Activated CD4-positive, alpha-beta T cell treated with anti-CD3 and anti-CD28 coated beads, Interleukin-2, amount 50 U/mL, for 48 hours (primary cell): ENCODE data around the gene CCDC148.
"Not testable (repeated sequence)": the region's sequence is repeated elsewhere in the genome, so short reads cannot be mapped to it uniquely, and the experiment has no call there.

ENCODE experiments used
- DNase-seq, 2 experiments: peaks; one replicate each; pipeline ENCODE4 v3.0.0-alpha.2; 2020

CCDC148 gene

DNA sequence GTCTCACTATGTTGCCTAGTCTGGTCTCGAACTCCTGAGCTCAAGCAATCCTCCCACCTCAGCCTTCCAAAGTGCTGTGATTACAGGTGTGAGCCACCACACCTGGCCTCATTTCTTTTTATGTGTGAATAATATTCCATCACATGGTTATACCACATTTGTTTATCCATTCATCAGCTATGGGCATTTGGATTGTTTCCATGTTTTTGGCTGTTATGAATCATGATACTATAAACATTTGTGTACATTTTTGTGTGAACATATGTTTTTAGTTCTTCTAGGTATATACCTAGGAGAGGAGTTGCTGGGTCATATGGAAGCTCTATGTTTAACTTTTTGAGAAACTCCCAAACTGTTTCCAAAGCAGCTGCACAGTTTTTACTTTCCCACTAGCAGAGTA lies 24.6 kb upstream of the CCDC148 start:
- no peak for DNase-seq

GRCh38 chr2:158478816-158479215 lies 22.3 kb upstream of the CCDC148 start:
- DNase-seq = no peak

DNA sequence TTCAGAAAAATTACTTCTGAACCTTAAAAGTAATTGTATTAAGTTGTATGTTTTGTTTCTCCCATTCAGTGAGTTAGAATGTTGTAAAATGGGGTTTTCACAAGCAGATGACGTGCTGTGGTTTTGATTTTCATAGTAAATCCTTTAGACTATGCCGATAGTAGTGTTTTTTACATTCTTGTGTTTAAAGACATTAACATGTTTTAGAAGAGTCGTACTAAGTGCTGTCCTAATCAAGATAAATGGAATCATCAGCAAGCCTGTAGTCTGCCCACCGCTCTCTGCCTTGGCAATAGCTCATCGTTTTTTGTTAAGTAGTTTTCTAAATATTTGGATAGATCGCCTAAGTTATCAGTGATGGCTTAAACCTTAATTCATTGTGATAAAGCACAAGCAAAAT lies 21.7 kb upstream of the CCDC148 start:
- no peak for DNase-seq

- no peak for DNase-seq
Observed at GRCh38 chr2:158477202-158477601, 20.6 kb upstream of the CCDC148 start.

DNA sequence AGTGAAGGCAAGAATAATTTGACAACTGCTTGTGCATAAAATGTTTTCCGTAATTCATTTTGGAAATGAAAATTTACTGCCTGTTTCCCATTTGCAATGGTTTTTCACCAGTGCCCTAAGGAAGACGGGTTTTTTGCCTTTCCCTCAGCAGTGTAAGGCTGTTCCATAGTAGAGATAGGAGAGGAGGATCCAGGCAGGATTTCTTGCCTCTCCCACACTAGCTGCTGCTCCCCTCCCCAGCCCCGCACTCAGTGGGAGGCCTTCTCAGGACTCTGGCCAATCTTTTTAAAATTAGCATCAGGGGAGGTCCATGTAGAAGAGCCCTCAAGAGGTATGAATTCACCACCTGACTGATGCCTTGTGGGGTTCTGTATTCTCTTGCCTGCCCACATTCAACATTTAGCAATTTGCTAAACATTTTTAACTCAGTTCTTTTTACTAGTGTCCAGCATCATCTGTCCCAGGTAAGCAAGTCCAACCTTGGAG lies 18.0 kb upstream of the CCDC148 start:
- DNase-seq = not testable (repeated sequence)

- DNase-seq = no peak
Observed at GRCh38 chr2:158473719-158474392, 17.3 kb upstream of the CCDC148 start.

DNA sequence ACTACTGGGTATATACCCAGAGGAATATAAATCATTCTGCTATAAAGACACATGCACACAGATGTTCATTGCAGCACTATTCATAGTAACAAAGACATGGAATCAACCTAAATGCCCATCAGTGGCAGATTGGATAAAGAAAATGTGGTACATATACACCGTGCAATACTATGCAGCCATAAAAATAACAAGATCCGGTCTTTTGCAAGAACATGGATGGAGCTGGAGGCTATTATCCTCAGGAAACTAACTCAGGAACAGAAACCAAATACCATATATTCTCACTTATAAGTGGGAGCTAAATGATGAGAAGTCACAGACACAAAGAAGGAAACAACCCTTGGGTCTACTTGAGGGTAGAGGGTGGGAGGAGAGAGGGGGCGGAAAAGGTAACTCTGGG lies 16.7 kb upstream of the CCDC148 start:
- not testable (repeated sequence) for DNase-seq

- DNase-seq = not testable (repeated sequence)
Observed at GRCh38 chr2:158472829-158473228, 16.3 kb upstream of the CCDC148 start.

GRCh38 chr2:158467248-158467647 lies 10.7 kb upstream of the CCDC148 start:
- no peak for DNase-seq

DNA sequence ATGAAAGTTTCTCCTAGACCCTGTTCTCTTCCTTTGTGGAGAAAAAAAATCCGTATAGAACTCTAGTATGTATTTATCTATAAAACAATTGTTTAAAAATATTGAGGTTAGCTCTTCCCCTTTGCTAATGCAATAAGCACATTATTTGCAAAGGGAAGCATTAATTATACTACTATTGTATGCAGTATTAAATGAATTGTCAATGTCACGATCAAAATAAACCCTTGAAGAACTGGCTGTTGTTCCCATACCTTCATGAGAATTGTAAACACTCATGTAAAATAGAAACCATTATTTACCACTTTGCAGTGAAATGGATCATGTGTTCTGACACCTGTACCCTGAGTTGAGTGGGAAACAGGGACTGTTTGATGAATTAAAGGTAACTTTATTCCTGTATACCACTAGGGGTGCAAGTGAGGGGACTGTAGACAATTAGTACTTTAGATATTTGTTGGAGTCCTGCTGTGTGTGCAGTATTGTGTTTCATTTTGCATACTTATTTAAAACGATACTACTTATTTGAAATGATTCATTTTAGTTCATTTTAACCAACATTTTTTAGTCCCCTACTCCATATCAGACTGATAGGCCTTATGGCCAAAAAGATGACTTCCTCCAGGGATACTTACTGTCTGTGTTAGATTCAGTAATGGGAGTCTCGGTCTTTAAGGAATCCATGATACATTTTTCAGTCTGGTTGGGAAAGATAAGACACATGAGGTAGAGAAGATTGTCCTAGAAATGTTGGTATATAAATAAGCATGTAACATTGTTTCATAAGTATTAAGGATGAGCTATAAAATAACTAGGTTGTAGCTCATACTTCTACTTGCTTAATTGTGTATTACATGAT lies 8.1 kb upstream of the CCDC148 start:
- no peak for DNase-seq

DNA sequence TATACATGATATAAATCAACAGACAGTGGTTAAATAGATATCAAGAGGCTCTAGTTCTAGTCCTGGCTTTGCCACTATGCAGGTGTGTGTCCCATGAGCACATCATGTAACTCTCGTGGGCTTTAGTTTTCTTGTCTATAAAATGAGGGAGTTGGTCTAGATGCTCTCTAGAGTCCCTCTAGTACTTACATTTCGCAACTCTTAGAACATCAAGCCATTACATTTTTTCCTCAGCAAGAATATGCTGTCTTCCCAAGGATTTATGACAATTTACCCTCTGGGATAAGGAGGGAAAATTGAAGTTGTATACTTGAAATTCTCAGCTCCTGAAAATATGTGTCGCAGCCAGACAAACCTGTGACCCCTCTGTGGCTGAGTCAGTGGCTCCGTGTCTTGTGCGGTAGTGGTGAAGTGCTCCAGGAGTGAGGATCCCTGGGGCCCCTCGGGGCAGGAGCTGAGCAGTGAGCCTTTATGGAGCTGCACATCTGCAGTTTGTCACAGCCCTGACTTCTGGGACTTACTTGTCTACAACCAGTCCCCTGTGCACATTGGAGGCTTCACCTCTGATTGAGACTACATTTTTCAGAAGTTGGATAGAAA lies 7.0 kb upstream of the CCDC148 start:
- no peak for DNase-seq

- DNase-seq = no peak
Observed at GRCh38 chr2:158460632-158461297, 4.2 kb upstream of the CCDC148 start.

GRCh38 chr2:158459161-158460003 lies 2.8 kb upstream of the CCDC148 start:
- DNase-seq = no peak

DNA sequence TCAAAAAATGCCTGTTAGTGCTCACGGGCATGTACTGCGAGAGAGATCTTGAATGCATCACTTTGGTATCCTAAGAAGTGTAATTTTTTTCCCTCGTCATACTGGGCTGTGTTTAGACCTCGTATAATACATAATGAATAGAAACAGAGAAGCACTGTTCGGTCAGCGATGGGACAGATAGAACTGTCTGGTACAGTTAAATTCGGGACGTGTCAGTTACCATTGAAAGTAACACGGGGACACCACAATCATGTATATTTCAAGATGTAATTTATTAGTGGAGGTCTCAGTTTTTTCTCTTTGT lies 2.0 kb upstream of the CCDC148 start:
- no peak for DNase-seq

DNA sequence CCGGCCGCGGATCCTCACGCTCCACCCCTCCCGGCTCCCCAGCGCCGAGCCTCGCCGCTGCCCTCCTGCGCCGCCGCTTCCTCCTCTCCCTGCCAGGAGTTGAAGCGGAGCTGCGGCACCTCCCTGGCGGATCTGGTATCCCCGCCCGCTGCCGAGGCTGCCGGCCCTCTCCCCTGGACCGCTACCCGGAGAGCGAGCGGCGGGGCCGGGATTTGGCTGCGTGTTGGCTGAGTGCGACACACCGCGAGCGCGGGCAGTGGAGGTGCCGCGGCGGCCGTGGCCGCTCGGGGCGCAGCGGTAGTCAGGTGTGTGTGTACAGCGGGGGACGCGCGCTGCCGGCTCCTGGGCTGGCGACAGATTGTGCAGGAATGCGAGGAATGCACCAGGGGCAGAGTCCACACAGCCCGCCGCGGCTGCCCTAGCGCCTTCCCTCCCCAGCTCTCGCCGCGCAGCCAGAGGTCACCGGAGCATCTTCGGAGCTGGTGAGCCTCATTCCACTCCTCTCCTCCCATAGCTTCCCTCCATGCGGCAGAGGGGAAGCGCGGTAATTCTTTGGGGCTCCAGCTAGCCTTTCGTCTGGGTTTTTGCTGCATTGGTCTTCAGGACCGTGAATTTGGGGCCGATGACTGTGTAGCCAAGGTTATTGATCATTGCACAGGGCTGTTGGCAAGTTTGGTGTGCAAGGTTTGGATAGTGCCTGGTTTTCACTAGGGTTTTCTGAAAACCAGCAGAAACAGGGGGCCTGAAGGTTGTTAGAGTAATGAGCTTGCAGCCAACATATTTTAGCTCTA lies 1.5 kb upstream of the CCDC148 start:
- peak in 1 of 2 experiments; percentile 59 for DNase-seq

DNA sequence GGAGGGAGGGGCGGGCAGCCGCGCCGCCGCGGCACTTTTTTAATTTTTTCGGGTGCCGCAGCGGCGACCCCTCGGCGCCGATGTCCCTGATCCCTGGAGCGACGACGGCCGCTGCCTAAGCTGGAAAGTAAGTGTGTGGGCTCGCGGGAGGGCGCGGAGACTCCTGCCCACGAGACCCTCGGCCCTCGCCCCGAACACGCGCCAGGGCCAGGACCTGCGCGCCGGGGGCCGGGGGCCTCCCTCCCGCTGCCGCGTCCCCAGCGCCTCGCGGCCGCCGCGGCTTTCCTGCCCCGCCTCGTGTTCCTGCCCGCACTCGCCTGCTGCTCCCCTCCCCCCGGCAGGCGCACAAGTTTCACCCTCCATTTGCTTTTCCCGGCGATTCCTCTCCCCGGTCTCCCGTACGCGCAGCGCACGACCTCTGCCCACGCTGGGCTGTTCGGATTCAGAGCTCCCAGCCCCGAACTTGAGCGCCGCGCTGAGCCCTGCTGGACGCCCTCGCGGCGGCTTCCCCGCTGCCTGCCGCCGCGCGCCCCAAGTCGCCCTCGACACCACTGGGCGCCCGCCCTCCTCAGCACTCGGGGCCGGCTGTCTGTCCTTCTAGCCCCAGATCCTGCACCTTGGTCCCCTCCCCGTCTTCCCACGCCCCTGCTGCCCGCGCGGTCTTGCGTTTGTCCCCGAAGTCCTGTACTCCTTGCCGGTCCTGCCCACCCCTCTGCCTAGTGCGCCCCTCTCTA lies 706 bp upstream of the CCDC148 start:
- peak; percentile 55 to 67 for DNase-seq

- no peak for DNase-seq
Observed at GRCh38 chr2:158443606-158444005, 12.9 kb downstream of the CCDC148 start.

GRCh38 chr2:158439062-158439461 lies 17.5 kb downstream of the CCDC148 start:
- not testable (repeated sequence) for DNase-seq

- not testable (repeated sequence) for DNase-seq
Observed at GRCh38 chr2:158433716-158434115, 22.8 kb downstream of the CCDC148 start.

GRCh38 chr2:158432117-158432516 lies 24.4 kb downstream of the CCDC148 start:
- no peak for DNase-seq

- DNase-seq = no peak
Observed at GRCh38 chr2:158414538-158414937, 42.0 kb downstream of the CCDC148 start.
